Right kidney (tissue), 1 donor: ENCODE data around the gene ALDH5A1.
A peak's percentile ranks its signal among the peaks of the same experiment; 100 is the strongest.

Experiments used
- DNase-seq: peaks from one replicate; pipeline ENCODE4 v3.0.0-alpha.2; 2016

ALDH5A1 gene

GRCh38 chr6:24522228-24523176 is 27.7 kb downstream of the ALDH5A1 start:
- peak; percentile 47 for DNase-seq

- no peak for DNase-seq
Measured at GRCh38 chr6:24524329-24524728, 29.6 kb downstream of the ALDH5A1 start.

- no peak for DNase-seq
Measured at GRCh38 chr6:24524805-24525204, 30.0 kb downstream of the ALDH5A1 start.

- DNase-seq, result no peak
Measured at GRCh38 chr6:24529985-24530384, 35.2 kb downstream of the ALDH5A1 start.

GRCh38 chr6:24534329-24534728 is 39.6 kb downstream of the ALDH5A1 start:
- DNase-seq, result no peak

- DNase-seq, result no peak
Measured at GRCh38 chr6:24535210-24535609, 40.4 kb downstream of the ALDH5A1 start.

GRCh38 chr6:24536466-24536865 is 41.7 kb downstream of the ALDH5A1 start:
- no peak for DNase-seq

- DNase-seq, result no peak
Measured at GRCh38 chr6:24537082-24537699, 42.4 kb downstream of the ALDH5A1 start.

- DNase-seq, result no peak
Measured at GRCh38 chr6:24537771-24538385, 43.1 kb downstream of the ALDH5A1 start.

GRCh38 chr6:24539416-24539815 is 44.6 kb downstream of the ALDH5A1 start:
- DNase-seq, result no peak

- DNase-seq, result no peak
Measured at GRCh38 chr6:24540197-24540596, 45.4 kb downstream of the ALDH5A1 start.

GRCh38 chr6:24543683-24544082 is 48.9 kb downstream of the ALDH5A1 start:
- no peak for DNase-seq

- DNase-seq, result no peak
Measured at GRCh38 chr6:24545183-24545582, 50.4 kb downstream of the ALDH5A1 start.

- DNase-seq, result no peak
Measured at GRCh38 chr6:24545691-24546090, 50.9 kb downstream of the ALDH5A1 start.

- no peak for DNase-seq
Measured at GRCh38 chr6:24546439-24546838, 51.7 kb downstream of the ALDH5A1 start.

- peak; percentile 4 for DNase-seq
Measured at GRCh38 chr6:24547243-24547642, 52.5 kb downstream of the ALDH5A1 start.

GRCh38 chr6:24549158-24549557 is 54.4 kb downstream of the ALDH5A1 start:
- DNase-seq, result no peak

GRCh38 chr6:24549674-24550353 is 55.0 kb downstream of the ALDH5A1 start:
- DNase-seq, result no peak

- no peak for DNase-seq
Measured at GRCh38 chr6:24551139-24551538, 56.4 kb downstream of the ALDH5A1 start.

- DNase-seq, result no peak
Measured at GRCh38 chr6:24554474-24554873, 59.7 kb downstream of the ALDH5A1 start.

GRCh38 chr6:24558516-24558915 is 63.7 kb downstream of the ALDH5A1 start:
- DNase-seq, result no peak

GRCh38 chr6:24564081-24564480 is 69.3 kb downstream of the ALDH5A1 start:
- no peak for DNase-seq

GRCh38 chr6:24565196-24565595 is 70.4 kb downstream of the ALDH5A1 start:
- DNase-seq, result no peak
